Measurements from ENCODE around the gene OR6A2.

OR6A2 gene

DNA sequence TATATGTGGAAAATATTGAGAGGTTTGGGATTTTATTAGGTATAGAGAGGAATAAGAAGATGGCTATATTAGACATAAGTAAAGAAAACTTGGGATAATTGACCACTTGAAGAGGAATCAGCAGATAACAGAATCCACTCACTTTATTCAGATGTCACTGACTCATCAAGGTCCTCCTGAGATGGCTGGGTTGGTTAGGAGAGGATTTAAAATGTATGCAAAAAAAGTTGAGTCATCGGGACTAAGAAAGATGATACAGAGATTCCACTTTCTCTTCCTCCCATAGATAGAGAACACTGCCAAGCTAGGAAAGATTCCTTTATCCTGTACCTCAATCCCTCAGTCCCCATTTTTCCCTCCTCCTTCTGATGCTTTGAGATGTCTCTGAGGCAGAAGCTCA is at the start of gene OR6A2:
Gene OR6A2, minus strand, starts transcription at position 288 of the 400 bp plus-strand sequence. CDS start 3,981 bp downstream, outside the sequence.
- Histone ChIP-seq H3K27me3 (replicated peaks; ENCODE audit: control insufficient read depth, insufficient read depth, low read length) (no peaks in the 10 kb centered on the region), H3K36me3 (ENCODE audit: control insufficient read depth, insufficient read depth, low read length) (no peaks in the 10 kb centered on the region), H3K4me3 (replicated peaks; ENCODE audit: low read depth, low read length) (no peak within 1 kb of the TSS)
- no peak for DNase-seq (ENCODE audit: extremely low read depth, insufficient read length)
- TF ChIP-seq, protein P1, sequence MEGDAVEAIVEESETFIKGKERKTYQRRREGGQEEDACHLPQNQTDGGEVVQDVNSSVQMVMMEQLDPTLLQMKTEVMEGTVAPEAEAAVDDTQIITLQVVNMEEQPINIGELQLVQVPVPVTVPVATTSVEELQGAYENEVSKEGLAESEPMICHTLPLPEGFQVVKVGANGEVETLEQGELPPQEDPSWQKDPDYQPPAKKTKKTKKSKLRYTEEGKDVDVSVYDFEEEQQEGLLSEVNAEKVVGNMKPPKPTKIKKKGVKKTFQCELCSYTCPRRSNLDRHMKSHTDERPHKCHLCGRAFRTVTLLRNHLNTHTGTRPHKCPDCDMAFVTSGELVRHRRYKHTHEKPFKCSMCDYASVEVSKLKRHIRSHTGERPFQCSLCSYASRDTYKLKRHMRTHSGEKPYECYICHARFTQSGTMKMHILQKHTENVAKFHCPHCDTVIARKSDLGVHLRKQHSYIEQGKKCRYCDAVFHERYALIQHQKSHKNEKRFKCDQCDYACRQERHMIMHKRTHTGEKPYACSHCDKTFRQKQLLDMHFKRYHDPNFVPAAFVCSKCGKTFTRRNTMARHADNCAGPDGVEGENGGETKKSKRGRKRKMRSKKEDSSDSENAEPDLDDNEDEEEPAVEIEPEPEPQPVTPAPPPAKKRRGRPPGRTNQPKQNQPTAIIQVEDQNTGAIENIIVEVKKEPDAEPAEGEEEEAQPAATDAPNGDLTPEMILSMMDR (IDR thresholded peaks at IDR 0.05; ENCODE audit: insufficient read depth, low read length, poor library complexity, severe bottlenecking), result no peak

DNA sequence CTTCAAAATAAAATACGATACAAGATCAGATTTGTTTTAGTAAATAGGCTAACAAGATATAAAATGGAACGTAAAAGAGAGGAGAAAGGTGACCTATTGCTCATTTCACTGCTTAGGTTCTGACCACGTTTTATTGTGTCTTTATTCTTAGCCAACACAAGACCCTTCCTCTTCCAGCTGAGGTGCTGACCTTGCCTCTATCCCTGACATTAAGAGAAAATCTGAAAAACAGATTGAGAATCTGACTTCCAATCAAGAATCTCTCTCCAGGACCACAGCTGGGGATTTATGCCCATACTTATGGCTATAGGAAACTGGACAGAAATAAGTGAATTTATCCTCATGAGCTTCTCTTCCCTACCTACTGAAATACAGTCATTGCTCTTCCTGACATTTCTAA is 45.9 kb upstream of the OR6A2 start, which contains the start of gene OR10A5:
Gene OR10A5, plus strand, starts transcription at position 301 of the 400 bp plus-strand sequence. Its CDS starts 0 bp downstream, at position 301.
- no peak for DNase-seq (ENCODE audit: extremely low read depth, insufficient read length)
- TF ChIP-seq, protein P1 (IDR thresholded peaks at IDR 0.05; ENCODE audit: insufficient read depth, low read length, poor library complexity, severe bottlenecking), result no peak
- Histone ChIP-seq H3K36me3 (ENCODE audit: control insufficient read depth, insufficient read depth, low read length) (no peaks in the 10 kb centered on the region), H3K27me3 (replicated peaks; ENCODE audit: control insufficient read depth, insufficient read depth, low read length) (no peaks in the 10 kb centered on the region), H3K4me3 (replicated peaks; ENCODE audit: low read depth, low read length) (no peak within 1 kb of the TSS)

DNA sequence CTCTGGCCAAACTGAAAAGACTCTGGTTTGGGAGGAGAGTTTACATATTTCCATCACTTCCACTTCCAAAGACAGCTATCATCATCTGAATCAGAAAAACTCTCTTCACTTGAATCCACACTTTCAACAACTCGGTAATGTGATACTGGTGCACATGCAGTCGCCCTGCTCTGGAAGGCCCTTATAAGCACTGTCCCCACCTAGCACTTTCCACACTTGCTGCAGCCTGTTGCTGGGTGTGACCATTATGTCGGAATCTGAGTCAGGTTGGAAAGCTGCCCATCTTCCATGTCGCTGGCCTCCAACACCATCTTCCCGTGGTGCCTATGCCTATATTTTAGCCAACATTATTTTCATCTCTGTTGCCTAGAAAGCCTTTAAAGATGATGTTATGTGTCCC is 44.9 kb upstream of the OR6A2 start:
- no peak for DNase-seq (ENCODE audit: extremely low read depth, insufficient read length)
- TF ChIP-seq, protein P1 (IDR thresholded peaks at IDR 0.05; ENCODE audit: insufficient read depth, low read length, poor library complexity, severe bottlenecking), result no peak
- no peaks in the 10 kb centered on the region for H3K36me3 ChIP-seq (ENCODE audit: control insufficient read depth, insufficient read depth, low read length)
- no peaks in the 10 kb centered on the region for H3K27me3 ChIP-seq (replicated peaks; ENCODE audit: control insufficient read depth, insufficient read depth, low read length)
- H3K4me3 ChIP-seq (replicated peaks; ENCODE audit: low read depth, low read length), result no peak overlapping the region

DNA sequence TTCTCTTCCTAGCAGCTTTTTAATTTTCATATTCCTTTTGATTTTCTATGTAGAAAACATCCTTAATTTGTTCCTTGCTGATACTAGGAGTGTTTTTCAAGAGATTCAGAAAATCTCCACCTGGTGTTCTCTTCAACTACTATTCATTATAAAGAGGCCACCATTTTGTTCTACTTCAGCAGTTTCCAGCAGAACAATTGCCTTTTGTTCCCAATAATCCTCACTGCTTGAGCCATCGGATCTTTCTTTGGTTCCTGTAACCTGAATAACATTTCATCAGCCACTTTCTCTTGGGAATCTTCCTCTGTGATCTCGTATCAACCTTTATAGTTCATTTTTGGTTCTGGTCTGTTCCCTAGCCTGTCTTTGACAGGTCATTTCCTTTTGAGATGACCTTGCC is 44.2 kb upstream of the OR6A2 start:
- Histone ChIP-seq H3K27me3 (replicated peaks; ENCODE audit: control insufficient read depth, insufficient read depth, low read length) (no peaks in the 10 kb centered on the region), H3K4me3 (replicated peaks; ENCODE audit: low read depth, low read length) (no peak overlapping the region), H3K36me3 (ENCODE audit: control insufficient read depth, insufficient read depth, low read length) (no peaks in the 10 kb centered on the region)
- TF ChIP-seq, protein P1 (IDR thresholded peaks at IDR 0.05; ENCODE audit: insufficient read depth, low read length, poor library complexity, severe bottlenecking), result no peak
- DNase-seq (ENCODE audit: extremely low read depth, insufficient read length), result no peak

DNA sequence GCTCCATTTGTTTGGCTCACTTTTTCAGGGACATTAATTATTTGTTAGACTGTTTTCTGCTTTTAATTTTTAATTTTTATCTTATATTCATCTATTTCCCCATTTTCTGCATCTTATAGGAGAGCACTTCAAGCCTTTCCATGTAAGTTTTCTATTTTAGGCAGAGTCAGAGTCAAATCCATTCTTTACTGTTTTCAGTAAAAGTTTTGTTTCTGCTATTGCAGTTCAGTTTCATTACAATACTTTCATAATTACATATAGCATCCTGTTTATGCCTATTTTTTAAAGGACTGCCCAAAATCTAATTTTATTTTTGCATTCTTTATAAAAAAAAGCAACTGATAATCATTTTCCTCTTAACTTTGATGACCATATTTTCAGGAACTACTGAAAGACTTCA is 42.2 kb upstream of the OR6A2 start:
- peak; percentile 26 for DNase-seq (ENCODE audit: extremely low read depth, insufficient read length)
- Histone ChIP-seq H3K4me3 (replicated peaks; ENCODE audit: low read depth, low read length) (no peak overlapping the region), H3K27me3 (replicated peaks; ENCODE audit: control insufficient read depth, insufficient read depth, low read length) (no peaks in the 10 kb centered on the region), H3K36me3 (ENCODE audit: control insufficient read depth, insufficient read depth, low read length) (no peaks in the 10 kb centered on the region)
- TF ChIP-seq, protein P1 (IDR thresholded peaks at IDR 0.05; ENCODE audit: insufficient read depth, low read length, poor library complexity, severe bottlenecking), result no peak

DNA sequence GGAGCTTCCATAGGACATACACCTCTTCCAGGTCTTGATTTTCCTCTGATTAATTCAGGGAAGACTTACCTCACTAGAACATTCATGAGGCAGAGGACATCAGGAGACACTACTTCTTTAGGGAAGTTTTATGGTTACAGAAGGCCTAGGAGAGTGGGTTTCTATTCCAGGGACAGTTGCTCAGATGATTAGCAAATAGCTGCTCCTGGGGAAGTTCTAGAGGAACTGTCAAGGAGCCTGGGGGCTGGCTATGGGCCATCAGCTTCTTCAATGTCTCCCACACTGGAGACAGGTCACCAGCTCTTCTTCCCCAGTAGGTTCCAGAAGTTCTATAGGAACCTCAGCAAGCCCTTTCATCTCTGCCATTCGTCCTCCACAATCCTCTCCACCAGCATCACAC is 34.5 kb upstream of the OR6A2 start:
- TF ChIP-seq, protein P1 (IDR thresholded peaks at IDR 0.05; ENCODE audit: insufficient read depth, low read length, poor library complexity, severe bottlenecking), result no peak
- DNase-seq (ENCODE audit: extremely low read depth, insufficient read length), result no peak
- Histone ChIP-seq H3K4me3 (replicated peaks; ENCODE audit: low read depth, low read length) (no peak overlapping the region), H3K27me3 (replicated peaks; ENCODE audit: control insufficient read depth, insufficient read depth, low read length) (no peaks in the 10 kb centered on the region), H3K36me3 (ENCODE audit: control insufficient read depth, insufficient read depth, low read length) (no peaks in the 10 kb centered on the region)
